ENCODE data around the gene ANO2.

The ANO2 gene

GRCh38 chr12:5964913-5965900 is 20.1 kb upstream of the ANO2 start:
- DNase-seq (ENCODE audit: low read depth), result no peak

- DNase-seq (ENCODE audit: low read depth), result no peak
These were observed 18.5 kb upstream of the ANO2 start for GRCh38 chr12:5963515-5963914.

- no peak for DNase-seq (ENCODE audit: low read depth)
These were observed 15.7 kb upstream of the ANO2 start for GRCh38 chr12:5960783-5961182.

- no peak for DNase-seq (ENCODE audit: low read depth)
These were observed 11.9 kb upstream of the ANO2 start for GRCh38 chr12:5956987-5957386.

- no peak for DNase-seq (ENCODE audit: low read depth)
These were observed 9.6 kb upstream of the ANO2 start for GRCh38 chr12:5954661-5955060.

GRCh38 chr12:5953835-5954586 is 9.0 kb upstream of the ANO2 start:
- no peak for DNase-seq (ENCODE audit: low read depth)

- DNase-seq (ENCODE audit: low read depth), result no peak
These were observed 7.0 kb upstream of the ANO2 start for GRCh38 chr12:5952031-5952430.

GRCh38 chr12:5948696-5949095 is 3.6 kb upstream of the ANO2 start:
- DNase-seq (ENCODE audit: low read depth), result no peak

- no peak for DNase-seq (ENCODE audit: low read depth)
These were observed 1.9 kb upstream of the ANO2 start for GRCh38 chr12:5947006-5947405.

- DNase-seq (ENCODE audit: low read depth), result no peak
These were observed 1.3 kb upstream of the ANO2 start for GRCh38 chr12:5946388-5946787.

GRCh38 chr12:5944688-5945070 is 380 bp downstream of the ANO2 start:
- no peak for DNase-seq (ENCODE audit: low read depth)

- no peak for DNase-seq (ENCODE audit: low read depth)
These were observed 1.0 kb downstream of the ANO2 start for GRCh38 chr12:5944053-5944452.

GRCh38 chr12:5941907-5942306 is 3.2 kb downstream of the ANO2 start:
- no peak for DNase-seq (ENCODE audit: low read depth)

GRCh38 chr12:5927732-5928516 is 17.1 kb downstream of the ANO2 start:
- DNase-seq (ENCODE audit: low read depth), result no peak

GRCh38 chr12:5925646-5926045 is 19.4 kb downstream of the ANO2 start:
- no peak for DNase-seq (ENCODE audit: low read depth)

GRCh38 chr12:5924342-5924741 is 20.7 kb downstream of the ANO2 start:
- no peak for DNase-seq (ENCODE audit: low read depth)

- no peak for DNase-seq (ENCODE audit: low read depth)
These were observed 21.3 kb downstream of the ANO2 start for GRCh38 chr12:5923751-5924150.

GRCh38 chr12:5923043-5923605 is 21.9 kb downstream of the ANO2 start:
- DNase-seq (ENCODE audit: low read depth), result no peak

GRCh38 chr12:5921966-5922899 is 22.8 kb downstream of the ANO2 start:
- no peak for DNase-seq (ENCODE audit: low read depth)

- no peak for DNase-seq (ENCODE audit: low read depth)
These were observed 23.8 kb downstream of the ANO2 start for GRCh38 chr12:5921027-5921909.
